Neural progenitor cell (in vitro differentiated cells): ENCODE results near the gene PRICKLE2.
"Not testable (repeated sequence)": the region's sequence is repeated elsewhere in the genome, so short reads cannot be mapped to it uniquely, and the experiment has no call there.

Source experiments
- EZH2 ChIP-seq: fragments of 200-600 bp; sonication (generic); IDR thresholded peaks from 2 replicates; pipeline ENCODE4 v1.6.1; 2017; ENCODE audit warnings: antibody characterized with exemption, mild to moderate bottlenecking, moderate library complexity
- EZH2phosphoT487 ChIP-seq: fragments of 200-600 bp; sonication (generic); IDR thresholded peaks from 2 replicates; pipeline ENCODE4 v1.6.1; 2017; ENCODE audit warnings: antibody characterized with exemption
- TF ChIP-seq, protein P1 (sequence below): fragments of 200-600 bp; sonication (generic); IDR thresholded peaks from 2 replicates; pipeline ENCODE4 v1.5.1; 2017; ENCODE audit warnings: antibody characterized with exemption, mild to moderate bottlenecking

- TF ChIP-seq, protein P1, sequence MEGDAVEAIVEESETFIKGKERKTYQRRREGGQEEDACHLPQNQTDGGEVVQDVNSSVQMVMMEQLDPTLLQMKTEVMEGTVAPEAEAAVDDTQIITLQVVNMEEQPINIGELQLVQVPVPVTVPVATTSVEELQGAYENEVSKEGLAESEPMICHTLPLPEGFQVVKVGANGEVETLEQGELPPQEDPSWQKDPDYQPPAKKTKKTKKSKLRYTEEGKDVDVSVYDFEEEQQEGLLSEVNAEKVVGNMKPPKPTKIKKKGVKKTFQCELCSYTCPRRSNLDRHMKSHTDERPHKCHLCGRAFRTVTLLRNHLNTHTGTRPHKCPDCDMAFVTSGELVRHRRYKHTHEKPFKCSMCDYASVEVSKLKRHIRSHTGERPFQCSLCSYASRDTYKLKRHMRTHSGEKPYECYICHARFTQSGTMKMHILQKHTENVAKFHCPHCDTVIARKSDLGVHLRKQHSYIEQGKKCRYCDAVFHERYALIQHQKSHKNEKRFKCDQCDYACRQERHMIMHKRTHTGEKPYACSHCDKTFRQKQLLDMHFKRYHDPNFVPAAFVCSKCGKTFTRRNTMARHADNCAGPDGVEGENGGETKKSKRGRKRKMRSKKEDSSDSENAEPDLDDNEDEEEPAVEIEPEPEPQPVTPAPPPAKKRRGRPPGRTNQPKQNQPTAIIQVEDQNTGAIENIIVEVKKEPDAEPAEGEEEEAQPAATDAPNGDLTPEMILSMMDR = not testable (repeated sequence)
- not testable (repeated sequence) for TF ChIP-seq EZH2, EZH2phosphoT487
Observed at GRCh38 chr3:64089386-64089785, 135.9 kb downstream of the PRICKLE2 start.
